Mucosa of rectum (tissue), 2 donors: ENCODE results near the gene STN1.

ENCODE experiments used
- H3K27ac ChIP-seq, 2 donors: one replicate each; pipeline ENCODE4 v1.7.0; 2013; ENCODE audit warnings: inconsistent platforms in 2 of 2, low read depth in 2 of 2, low read length in 2 of 2
- H3K27me3 ChIP-seq, 2 donors: one replicate each; pipeline ENCODE4 v1.7.0; 2013; ENCODE audit warnings: low read length in 2 of 2; ENCODE audit not compliant: control insufficient read depth in 2 of 2, insufficient read depth in 2 of 2
- H3K36me3 ChIP-seq, 2 donors: one replicate each; pipeline ENCODE4 v1.7.0; 2013; ENCODE audit warnings: low read length in 2 of 2; ENCODE audit not compliant: control insufficient read depth in 2 of 2, insufficient read depth in 2 of 2
- H3K4me1 ChIP-seq, 2 donors: one replicate each; pipeline ENCODE4 v1.7.0; 2013; ENCODE audit warnings: low read length in 2 of 2, mild to moderate bottlenecking in 1 of 2; ENCODE audit not compliant: control insufficient read depth in 2 of 2, insufficient read depth in 2 of 2
- H3K4me3 ChIP-seq, 2 donors: one replicate each; pipeline ENCODE4 v1.7.0; 2013; ENCODE audit warnings: low read length in 2 of 2
- H3K9ac ChIP-seq, 2 donors: one replicate each; pipeline ENCODE4 v1.7.0; 2013; ENCODE audit warnings: low read length in 2 of 2, low read depth in 1 of 2, mild to moderate bottlenecking in 1 of 2
- H3K9me3 ChIP-seq, 2 donors: one replicate each; pipeline ENCODE4 v1.7.0; 2013; ENCODE audit warnings: low read length in 2 of 2; ENCODE audit not compliant: control insufficient read depth in 2 of 2
- donor health status: healthy.
- donor health status: Normal muscosa, but diverticular disease.

STN1 gene

GRCh38 chr10:103899312-103899711 lies 18.7 kb downstream of the STN1 start:
- no peak overlapping the region for H3K27ac ChIP-seq
- no peaks in the 10 kb centered on the region for H3K27me3 ChIP-seq
- H3K4me1 ChIP-seq: peaks cover 18 to 24% of the 10 kb centered on the region in 2 donors
- no peak overlapping the region for H3K9ac ChIP-seq
- peaks cover 27 to 35% of the 10 kb centered on the region in 2 donors for H3K36me3 ChIP-seq
- no peaks in the 10 kb centered on the region for H3K9me3 ChIP-seq
- H3K4me3 ChIP-seq: no peak overlapping the region

- peaks cover 24 to 34% of the 10 kb centered on the region in 2 donors for H3K4me1 ChIP-seq
- no peak overlapping the region for H3K27ac ChIP-seq
- no peaks in the 10 kb centered on the region for H3K9me3 ChIP-seq
- H3K9ac ChIP-seq: no peak overlapping the region
- no peaks in the 10 kb centered on the region for H3K27me3 ChIP-seq
- no peak overlapping the region for H3K4me3 ChIP-seq
- peaks cover 24 to 26% of the 10 kb centered on the region in 2 donors for H3K36me3 ChIP-seq
These were observed 20.7 kb downstream of the STN1 start for GRCh38 chr10:103897241-103897774.

GRCh38 chr10:103896225-103896624 lies 21.8 kb downstream of the STN1 start:
- Histone ChIP-seq H3K9ac (no peak overlapping the region), H3K9me3 (no peaks in the 10 kb centered on the region), H3K36me3 (peaks cover 28 to 30% of the 10 kb centered on the region in 2 donors), H3K27ac (peak overlapping the region; percentile 83), H3K27me3 (no peaks in the 10 kb centered on the region), H3K4me3 (no peak overlapping the region), H3K4me1 (peaks cover 24 to 34% of the 10 kb centered on the region in 2 donors)

GRCh38 chr10:103895411-103896186 lies 22.4 kb downstream of the STN1 start:
- peak overlapping the region; percentile 83 for H3K27ac ChIP-seq
- no peak overlapping the region for H3K4me3 ChIP-seq
- H3K27me3 ChIP-seq: no peaks in the 10 kb centered on the region
- no peak overlapping the region for H3K9ac ChIP-seq
- no peaks in the 10 kb centered on the region for H3K9me3 ChIP-seq
- H3K36me3 ChIP-seq: peaks cover 28 to 35% of the 10 kb centered on the region in 2 donors
- peaks cover 26 to 34% of the 10 kb centered on the region in 2 donors for H3K4me1 ChIP-seq

GRCh38 chr10:103894441-103894864 lies 23.5 kb downstream of the STN1 start:
- H3K4me3 ChIP-seq: no peak overlapping the region
- H3K27me3 ChIP-seq: no peaks in the 10 kb centered on the region
- peaks cover 25 to 32% of the 10 kb centered on the region in 2 donors for H3K36me3 ChIP-seq
- peak overlapping the region; percentile 44 to 58 for H3K9ac ChIP-seq
- H3K4me1 ChIP-seq: peaks cover 29 to 38% of the 10 kb centered on the region in 2 donors
- peak overlapping the region; percentile 83 for H3K27ac ChIP-seq
- H3K9me3 ChIP-seq: no peaks in the 10 kb centered on the region

- Histone ChIP-seq H3K9ac (peak overlapping the region; percentile 35 to 44), H3K36me3 (peaks cover 22 to 28% of the 10 kb centered on the region in 2 donors)
These were observed 24.2 kb downstream of the STN1 start for GRCh38 chr10:103893817-103894216.

GRCh38 chr10:103892181-103892580 lies 25.8 kb downstream of the STN1 start:
- H3K4me3 ChIP-seq: no peak overlapping the region
- peaks cover 11 to 22% of the 10 kb centered on the region in 2 donors for H3K36me3 ChIP-seq
- H3K27me3 ChIP-seq: no peaks in the 10 kb centered on the region
- H3K9me3 ChIP-seq: no peaks in the 10 kb centered on the region
- H3K9ac ChIP-seq: no peak overlapping the region
- H3K4me1 ChIP-seq: peaks cover 49 to 59% of the 10 kb centered on the region in 2 donors
- H3K27ac ChIP-seq: no peak overlapping the region

More at GRCh38 chr10:103893817-103894216, 24.2 kb downstream of the STN1 start:
- no peak overlapping the region for H3K4me3 ChIP-seq
- H3K4me1 ChIP-seq: peaks cover 34 to 44% of the 10 kb centered on the region in 2 donors
- peak overlapping the region; percentile 83 for H3K27ac ChIP-seq
- no peaks in the 10 kb centered on the region for H3K27me3 ChIP-seq
- H3K9me3 ChIP-seq: no peaks in the 10 kb centered on the region

GRCh38 chr10:103890688-103891087 lies 27.3 kb downstream of the STN1 start:
- Histone ChIP-seq H3K9me3 (no peaks in the 10 kb centered on the region), H3K36me3 (peaks cover 5 to 21% of the 10 kb centered on the region in 2 donors), H3K27me3 (no peaks in the 10 kb centered on the region), H3K4me3 (no peak overlapping the region), H3K27ac (peak overlapping the region; percentile 90 to 96), H3K9ac (peak overlapping the region; percentile 53 to 59), H3K4me1 (peaks cover 49 to 63% of the 10 kb centered on the region in 2 donors)

GRCh38 chr10:103890194-103890658 lies 27.8 kb downstream of the STN1 start:
- Histone ChIP-seq H3K36me3 (peaks cover 5 to 21% of the 10 kb centered on the region in 2 donors), H3K9me3 (no peaks in the 10 kb centered on the region), H3K4me3 (peak overlapping the region; percentile 13 to 29), H3K4me1 (peaks cover 44 to 58% of the 10 kb centered on the region in 2 donors), H3K27ac (peak overlapping the region; percentile 90 to 96), H3K9ac (peak overlapping the region; percentile 53 to 59), H3K27me3 (no peaks in the 10 kb centered on the region)

- no peak overlapping the region for H3K4me3 ChIP-seq
- peak overlapping the region; percentile 90 to 96 for H3K27ac ChIP-seq
- peak overlapping the region; percentile 52 to 56 for H3K9ac ChIP-seq
- H3K9me3 ChIP-seq: no peaks in the 10 kb centered on the region
- H3K4me1 ChIP-seq: peaks cover 34 to 50% of the 10 kb centered on the region in 2 donors
- no peaks in the 10 kb centered on the region for H3K27me3 ChIP-seq
- H3K36me3 ChIP-seq: peaks cover 5 to 25% of the 10 kb centered on the region in 2 donors
These were observed 28.8 kb downstream of the STN1 start for GRCh38 chr10:103889121-103889720.
